NCI-H345 treated with DMSO at 0.1 percent for 48 hours (cell line): ENCODE data around the gene KRTAP12-4.
"Not testable (repeated sequence)": the region's sequence is repeated elsewhere in the genome, so short reads cannot be mapped to it uniquely, and the experiment has no call there.

Experiments used
- DNase-seq: peaks from one replicate; lab custom pipeline; 2025; ENCODE audit not compliant: unreplicated experiment; lab: John Stamatoyannopoulos, UW

Gene KRTAP12-4

GRCh38 chr21:44637018-44637850, 17.2 kb downstream of the KRTAP12-4 start, which contains the start of gene KRTAP10-10:
TSS of gene KRTAP10-10 (plus strand) at chr21:44637356. CDS start at chr21:44637418, 62 bp downstream.
- DNase-seq = no peak

GRCh38 chr21:44636209-44637017, 18.0 kb downstream of the KRTAP12-4 start:
- no peak for DNase-seq

- DNase-seq = no peak
These were observed 22.4 kb downstream of the KRTAP12-4 start for GRCh38 chr21:44632067-44632466.

GRCh38 chr21:44630440-44630839, 24.0 kb downstream of the KRTAP12-4 start:
- DNase-seq = no peak

GRCh38 chr21:44628707-44629391, 25.6 kb downstream of the KRTAP12-4 start:
- DNase-seq = no peak

- DNase-seq = not testable (repeated sequence)
These were observed 26.6 kb downstream of the KRTAP12-4 start for GRCh38 chr21:44627831-44628233.

GRCh38 chr21:44627181-44627822, 27.2 kb downstream of the KRTAP12-4 start:
- not testable (repeated sequence) for DNase-seq

- DNase-seq = no peak
These were observed 27.8 kb downstream of the KRTAP12-4 start, which contains the start of gene KRTAP10-9 for GRCh38 chr21:44626673-44627143. TSS of gene KRTAP10-9 (plus strand) at chr21:44627093. CDS start at chr21:44627172, 79 bp downstream.

- no peak for DNase-seq
These were observed 28.2 kb downstream of the KRTAP12-4 start for GRCh38 chr21:44626262-44626661.

- no peak for DNase-seq
These were observed 28.7 kb downstream of the KRTAP12-4 start for GRCh38 chr21:44625756-44626155.

- no peak for DNase-seq
These were observed 30.9 kb downstream of the KRTAP12-4 start for GRCh38 chr21:44623575-44623974.

GRCh38 chr21:44619886-44620285, 34.6 kb downstream of the KRTAP12-4 start:
- DNase-seq = no peak

- DNase-seq = no peak
These were observed 35.5 kb downstream of the KRTAP12-4 start for GRCh38 chr21:44618909-44619308.

GRCh38 chr21:44618504-44618903, 36.0 kb downstream of the KRTAP12-4 start:
- DNase-seq = no peak

GRCh38 chr21:44617071-44617501, 37.4 kb downstream of the KRTAP12-4 start:
- no peak for DNase-seq

GRCh38 chr21:44616591-44616926, 37.9 kb downstream of the KRTAP12-4 start:
- DNase-seq = no peak

- peak; percentile 58 for DNase-seq
These were observed 38.4 kb downstream of the KRTAP12-4 start for GRCh38 chr21:44615911-44616590.

- DNase-seq = no peak
These were observed 39.0 kb downstream of the KRTAP12-4 start for GRCh38 chr21:44615466-44615865.

- DNase-seq = no peak
These were observed 39.5 kb downstream of the KRTAP12-4 start for GRCh38 chr21:44614961-44615391.

GRCh38 chr21:44614161-44614631, 40.3 kb downstream of the KRTAP12-4 start:
- DNase-seq = no peak
